Measurements from ENCODE around the gene FN1.
A peak's percentile ranks its signal among the peaks of the same experiment; 100 is the strongest.

FN1 gene

GRCh38 chr2:215311625-215312396, 124.1 kb downstream of the FN1 start, which contains the start of gene ATIC:
TSS of gene ATIC (plus strand) at chr2:215312059. CDS start at chr2:215312143, 84 bp downstream.
- no peak for TF ChIP-seq CTCF (conservative IDR thresholded peaks at IDR 0.05)
- peak within 1 kb of the TSS; percentile 85 for H3K27ac ChIP-seq

GRCh38 chr2:215311259-215311624, 124.6 kb downstream of the FN1 start:
- peak overlapping the region; percentile 85 for H3K27ac ChIP-seq
